Esophagus squamous epithelium (tissue), 5 donors: ENCODE measurements around the gene FSTL4. TPM values are rescaled to one million over a fixed set of nuclear protein-coding genes. Genes with fewer than 3 reads are reported as not detected.

ENCODE experiments used
- DNase-seq: peaks from one replicate; lab custom pipeline; 2025; lab: John Stamatoyannopoulos, UW
- H3K27ac ChIP-seq, 4 donors: fragments of 200-600 bp; sonication (generic); one replicate each; pipeline ENCODE4 v1.5.1; 2016 to 2019; ENCODE audit warnings: mild to moderate bottlenecking in 1 of 4
- H3K27me3 ChIP-seq, 4 donors: fragments of 200-600 bp; sonication (generic); 1 replicate in 3 of 4; 2 replicates in 1 of 4; pipeline versions ENCODE4 v1.5.1 to v1.6.0; 2017 to 2021; ENCODE audit warnings: antibody characterized with exemption in 1 of 4
- H3K36me3 ChIP-seq, 3 donors: fragments of 200-600 bp; sonication (generic); one replicate each; pipeline ENCODE4 v1.5.1; 2016 to 2019
- H3K4me1 ChIP-seq, 3 donors: fragments of 200-600 bp; sonication (generic); one replicate each; pipeline ENCODE4 v1.5.1; 2017 to 2019
- H3K4me3 ChIP-seq, 4 donors: fragments of 200-600 bp; sonication (generic); 1 replicate in 3 of 4; 2 replicates in 1 of 4; pipeline ENCODE4 v1.5.1; 2016 to 2019; ENCODE audit warnings: mild to moderate bottlenecking in 2 of 4, moderate library complexity in 1 of 4
- H3K9me3 ChIP-seq, 3 donors: fragments of 200-600 bp; sonication (generic); one replicate each; pipeline ENCODE4 v1.5.1; 2016 to 2019
- CTCF ChIP-seq, 6 experiments: fragments of 450-650 bp in 4 of 6; fragments of 200-600 bp in 2 of 6; sonication (generic) in 2 of 6; IDR thresholded peaks; one replicate each; pipeline ENCODE4 v1.5.1; 2016 to 2019; ENCODE audit warnings: antibody characterized with exemption in 6 of 6, mild to moderate bottlenecking in 4 of 6, moderate library complexity in 4 of 6
- POLR2A ChIP-seq, 4 donors: fragments of 450-650 bp; IDR thresholded peaks; one replicate each; pipeline ENCODE4 v1.6.1; 2017; ENCODE audit warnings: antibody characterized with exemption in 4 of 4, mild to moderate bottlenecking in 4 of 4, moderate library complexity in 3 of 4
- WGBS, 2 donors: methylation state at CpG; one replicate each; pipeline ENCODE4 v1.1.5; 2018; 5-methylcytosine and 5-hydroxymethylcytosine counted together
- intact Hi-C: fragments of 100-400 bp; cut with DNase I; formaldehyde crosslinking; loops from one replicate; pipeline ENCODE4 v1.15.0; 2022
- total RNA-seq, 4 donors: library from RNA; depleted of rRNA; stranded (reverse); fragments of >200 nt; gene quantifications; one replicate each; pipeline ENCODE4 v1.1.0, GENCODE V29; 2016
- donor health status: DM: yes; HTN: yes; CAD: no.

Gene FSTL4
- total RNA-seq, 4 donors from 2014 or later: 0.53 to 4.1 (median 1.4) TPM

GRCh38 chr5:133242221-133242835 is 370.0 kb downstream of the FSTL4 start:
- intact Hi-C loops: no loop called here
- DNase-seq: no peak
- no peak for TF ChIP-seq CTCF (IDR thresholded peaks at IDR 0.05)
- TF ChIP-seq POLR2A (IDR thresholded peaks at IDR 0.05): no peak
- Histone ChIP-seq H3K36me3 (no peaks in the 10 kb centered on the region), H3K27ac (no peak overlapping the region), H3K4me3 (no peak overlapping the region), H3K9me3 (no peaks in the 10 kb centered on the region), H3K4me1 (no peaks in the 10 kb centered on the region), H3K27me3 (no peaks in the 10 kb centered on the region)
- WGBS, 2 donors: 58 to 75% methylated on average over 2 of the region's 4 CpGs

- Histone ChIP-seq H3K27ac (no peak overlapping the region), H3K4me3 (no peak overlapping the region), H3K9me3 (no peaks in the 10 kb centered on the region), H3K36me3 (no peaks in the 10 kb centered on the region), H3K27me3 (no peaks in the 10 kb centered on the region), H3K4me1 (no peaks in the 10 kb centered on the region)
- no peak for DNase-seq
- intact Hi-C loops: no loop called here
- TF ChIP-seq POLR2A (IDR thresholded peaks at IDR 0.05): no peak
- TF ChIP-seq CTCF (IDR thresholded peaks at IDR 0.05): no peak
- WGBS, 2 donors: 77 to 93% methylated on average over 2 to 7 of the region's 8 CpGs
Observed at GRCh38 chr5:133241179-133242092, 370.9 kb downstream of the FSTL4 start.

GRCh38 chr5:133240425-133241091 is 371.8 kb downstream of the FSTL4 start:
- no peak overlapping the region for H3K4me3 ChIP-seq
- H3K27me3 ChIP-seq: no peaks in the 10 kb centered on the region
- no peaks in the 10 kb centered on the region for H3K9me3 ChIP-seq
- H3K27ac ChIP-seq: no peak overlapping the region
- 25 to 46% methylated on average over 5 to 6 of the region's 9 CpGs for WGBS, 2 donors
- TF ChIP-seq POLR2A (IDR thresholded peaks at IDR 0.05) (no peak), CTCF (IDR thresholded peaks at IDR 0.05) (no peak)
- H3K36me3 ChIP-seq: no peaks in the 10 kb centered on the region
- no peak for DNase-seq
- intact Hi-C loops: no loop called here
- no peaks in the 10 kb centered on the region for H3K4me1 ChIP-seq

- intact Hi-C loops: no loop called here
- no peak overlapping the region for H3K4me3 ChIP-seq
- no peak for TF ChIP-seq POLR2A (IDR thresholded peaks at IDR 0.05)
- no peak for TF ChIP-seq CTCF (IDR thresholded peaks at IDR 0.05)
- no peak overlapping the region for H3K27ac ChIP-seq
- 83 to 96% methylated on average over 10 to 14 of the region's 35 CpGs for WGBS, 2 donors
- H3K9me3 ChIP-seq: no peaks in the 10 kb centered on the region
- no peaks in the 10 kb centered on the region for H3K27me3 ChIP-seq
- no peaks in the 10 kb centered on the region for H3K36me3 ChIP-seq
- H3K4me1 ChIP-seq: no peaks in the 10 kb centered on the region
- DNase-seq: no peak
Observed at GRCh38 chr5:133238426-133239205, 373.7 kb downstream of the FSTL4 start.
